ENCODE measurements around the gene CFAP57. TPM values are rescaled to one million over a fixed set of nuclear protein-coding genes. Genes with fewer than 3 reads are reported as not detected.

CFAP57 gene
- total and polyA plus RNA-seq, 2 of the 4 experiments (the other 2 are of a cell fraction), result 0.29 to 0.36 TPM

DNA sequence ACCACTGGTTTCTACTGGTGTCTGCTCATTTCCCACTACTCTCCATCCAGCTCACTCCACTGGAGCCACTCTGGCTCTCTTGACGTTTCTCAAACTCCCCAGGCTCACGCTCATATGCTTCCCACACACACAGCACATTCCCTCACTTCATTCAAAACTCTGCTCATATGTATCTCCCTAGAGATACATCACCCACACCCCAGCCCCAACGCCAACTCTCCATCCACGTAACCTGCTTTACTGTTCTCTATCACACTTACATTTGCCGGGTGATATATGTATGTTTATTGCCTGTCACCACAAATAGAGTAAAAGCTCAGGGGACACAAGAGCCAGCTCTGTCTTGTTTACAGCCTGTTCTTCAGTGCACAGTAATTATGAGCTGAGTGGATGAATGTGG is 22.2 kb upstream of the CFAP57 start:
- H3K4me2 ChIP-seq (ENCODE audit: low read depth, low read length), result no peak overlapping the region
- dilution Hi-C loops (cut with HindIII; ENCODE audit: low sequenced_read_pairs, unreplicated experiment), result no loop called here
- no peak overlapping the region for H4K5ac ChIP-seq (ENCODE audit: low read depth, low read length)
- H2AK5ac ChIP-seq (ENCODE audit: low read depth, low read length), result no peak overlapping the region
- no peaks in the 10 kb centered on the region; the same call in 1 of the 2 replicates for H3K9me1 ChIP-seq (ENCODE audit: insufficient read depth, low read length)
- no peak overlapping the region for H3K18ac ChIP-seq (ENCODE audit: low read depth, low read length)
- H3K9me3 ChIP-seq (ENCODE audit: control insufficient read depth, insufficient read depth, low read length), result no peaks in the 10 kb centered on the region
- H3K27me3 ChIP-seq (ENCODE audit: control insufficient read depth, insufficient read depth, low read length), result peaks cover 26% of the 10 kb centered on the region
- no peak overlapping the region for H2BK5ac ChIP-seq (ENCODE audit: low read depth, low read length, poor library complexity, severe bottlenecking)
- H3K9ac ChIP-seq (ENCODE audit: low read depth, low read length), result no peak overlapping the region
- no peak overlapping the region for H3K27ac ChIP-seq (ENCODE audit: insufficient read depth, low read length)
- WGBS, 2 experiments (ENCODE audit: extremely low coverage in 2 of 2, insufficient read length in 1 of 2), result 22% methylated on average over 1 of the region's 5 CpGs; no CpG with 5 or more reads in 1 of the 2 experiments
- no peak overlapping the region for H4K8ac ChIP-seq (ENCODE audit: low read depth in 2 of 2, low read length in 2 of 2)
- DNase-seq, result no peak
- no peaks in the 10 kb centered on the region for H3K36me3 ChIP-seq (ENCODE audit: control insufficient read depth, insufficient read depth, low read length)
- no peak overlapping the region for H4K91ac ChIP-seq (ENCODE audit: insufficient read depth, low read depth, low read length)
- H4K20me1 ChIP-seq (ENCODE audit: insufficient read depth, low read length), result no peaks in the 10 kb centered on the region
- no peak overlapping the region for H3K23ac ChIP-seq (ENCODE audit: low read depth, low read length)
- intact Hi-C loops (cut with micrococcal nuclease), result no loop called here
- H3K4me1 ChIP-seq (ENCODE audit: control insufficient read depth, insufficient read depth, low read length), result no peaks in the 10 kb centered on the region
- H3K14ac ChIP-seq (replicated peaks; ENCODE audit: low read depth, low read length), result no peak overlapping the region
- no peak overlapping the region for H3K4me3 ChIP-seq (ENCODE audit: insufficient read depth, low read depth, low read length)
- POLR2A ChIA-PET (ENCODE audit: unreplicated experiment), result no interaction called here
- H3K4ac ChIP-seq (ENCODE audit: low read depth, low read length), result no peak overlapping the region
- H2BK120ac ChIP-seq (ENCODE audit: low read depth, low read length), result no peak overlapping the region
- CTCF ChIA-PET, result no interaction called here
- H2BK20ac ChIP-seq (ENCODE audit: low read depth, low read length), result no peak overlapping the region
- H2AK9ac ChIP-seq (replicated peaks; ENCODE audit: low read depth, low read length, poor library complexity), result no peak overlapping the region
- no peaks in the 10 kb centered on the region for H3K79me1 ChIP-seq (ENCODE audit: low read depth in 1 of 2, low read length in 2 of 2)
- H2BK15ac ChIP-seq (ENCODE audit: low read depth, low read length), result no peak overlapping the region
- no peak overlapping the region for H3K56ac ChIP-seq (ENCODE audit: extremely low read depth, insufficient read depth, low read length)
- no TSS peak for BruUV-seq (replicated peaks)
- no peak overlapping the region for H2AFZ ChIP-seq (replicated peaks; ENCODE audit: low read length, poor library complexity)
- ATAC-seq (ENCODE audit: low read depth), result no peak
- in situ Hi-C loops (cut with MboI; ENCODE audit: low sequenced_read_pairs), result no loop called here
- TF ChIP-seq POLR2A (IDR thresholded peaks at IDR 0.05; ENCODE audit: low read depth, low read length) (no peak), MAFK (IDR thresholded peaks at IDR 0.05; ENCODE audit: low read depth, low read length) (no peak), CHD1 (IDR thresholded peaks at IDR 0.05; ENCODE audit: low read depth, low read length) (no peak), RCOR1 (IDR thresholded peaks at IDR 0.05; ENCODE audit: insufficient replicate concordance, low read length) (no peak), MAZ (IDR thresholded peaks at IDR 0.05; ENCODE audit: borderline replicate concordance, low read depth, low read length) (no peak)

All from IMR-90 (cell line).